ENCODE results near the gene PGA5. TPM values are rescaled to one million over a fixed set of nuclear protein-coding genes. Genes with fewer than 3 reads are reported as not detected.
"Not testable (repeated sequence)": the region's sequence is repeated elsewhere in the genome, so short reads cannot be mapped to it uniquely, and the experiment has no call there.

PGA5 gene
- total and polyA plus RNA-seq, 11 donors, result 0.04 to 2.2 (median 0.28) TPM; not detected in 4

GRCh38 chr11:61198361-61198760 lies 42.6 kb upstream of the PGA5 start:
- no peak for DNase-seq
- Histone ChIP-seq H3K36me3 (no peaks in the 10 kb centered on the region), H3K27me3 (peaks cover 0 to 16% (median 0%) of the 10 kb centered on the region in 9 donors), H3K27ac (no peak overlapping the region), H3K4me1 (peaks cover 0 to 3% (median 0%) of the 10 kb centered on the region in 12 donors), H3K4me3 (no peak overlapping the region), H3K9me3 (peaks cover 0 to 9% (median 0%) of the 10 kb centered on the region in 12 donors)
- 53 to 72% (median 64%) methylated on average over 6 of the region's 6 CpGs for WGBS, 4 donors
- ATAC-seq, result no peak
- intact Hi-C loops (cut with DNase I), result no loop called here
- TF ChIP-seq CTCF (IDR thresholded peaks at IDR 0.05) (no peak), POLR2A (IDR thresholded peaks at IDR 0.05) (no peak)

- no peaks in the 10 kb centered on the region for H3K36me3 ChIP-seq
- no peak for TF ChIP-seq POLR2A (IDR thresholded peaks at IDR 0.05)
- TF ChIP-seq CTCF (IDR thresholded peaks at IDR 0.05), result no peak
- no peak overlapping the region for H3K27ac ChIP-seq
- ATAC-seq (no peak), DNase-seq (no peak)
- peaks cover 0 to 5% (median 0%) of the 10 kb centered on the region in 12 donors for H3K4me1 ChIP-seq
- peaks cover 0 to 9% (median 0%) of the 10 kb centered on the region in 12 donors for H3K9me3 ChIP-seq
- WGBS, 4 donors, result 81 to 86% (median 83%) methylated on average over 4 of the region's 4 CpGs
- peaks cover 0 to 15% (median 0%) of the 10 kb centered on the region in 9 donors for H3K27me3 ChIP-seq
- intact Hi-C loops (cut with DNase I), result no loop called here
- H3K4me3 ChIP-seq, result no peak overlapping the region
Observed at GRCh38 chr11:61198948-61199523, 41.9 kb upstream of the PGA5 start.

GRCh38 chr11:61201476-61201875 lies 39.5 kb upstream of the PGA5 start:
- DNase-seq (no peak), ATAC-seq (no peak)
- no peak overlapping the region for H3K27ac ChIP-seq
- intact Hi-C loops (cut with DNase I), result no loop called here
- H3K4me1 ChIP-seq, result peaks cover 0 to 11% (median 0%) of the 10 kb centered on the region in 12 donors
- TF ChIP-seq CTCF (IDR thresholded peaks at IDR 0.05), result no peak
- no peak for TF ChIP-seq POLR2A (IDR thresholded peaks at IDR 0.05)
- H3K4me3 ChIP-seq, result no peak overlapping the region
- no peaks in the 10 kb centered on the region for H3K36me3 ChIP-seq
- peaks cover 0 to 15% (median 0%) of the 10 kb centered on the region in 9 donors for H3K27me3 ChIP-seq
- peaks cover 0 to 9% (median 0%) of the 10 kb centered on the region in 12 donors for H3K9me3 ChIP-seq
- WGBS, 4 donors, result 90 to 96% (median 93%) methylated on average over 14 of the region's 14 CpGs

- H3K4me1 ChIP-seq, result peaks cover 0 to 11% (median 0%) of the 10 kb centered on the region in 12 donors
- H3K27me3 ChIP-seq; H3K27ac ChIP-seq; H3K4me3 ChIP-seq; H3K36me3 ChIP-seq; H3K9me3 ChIP-seq; intact Hi-C loops (cut with DNase I); DNase-seq: not testable (repeated sequence)
- peak in 1 of 4 donors; percentile 18 for ATAC-seq
- 38 to 54% (median 45%) methylated on average over 13 to 18 of the region's 18 CpGs for WGBS, 4 donors
Observed at GRCh38 chr11:61202950-61203746, 37.8 kb upstream of the PGA5 start, which contains the start of gene PGA3. Gene PGA3 (plus strand): TSS chr11:61203515. CDS start chr11:61203565, 50 bp downstream.

- peak in 3 of 4 donors; percentile 42 to 65 (median 65) for ATAC-seq
- intact Hi-C loops (cut with DNase I); DNase-seq; H3K27me3 ChIP-seq; H3K4me3 ChIP-seq; H3K9me3 ChIP-seq; H3K27ac ChIP-seq; H3K36me3 ChIP-seq: not testable (repeated sequence)
- 80% methylated on average over 1 of the region's 5 CpGs; no CpG with 5 or more reads in 3 of the 4 donors for WGBS, 4 donors
- peaks cover 0 to 11% (median 0%) of the 10 kb centered on the region in 12 donors for H3K4me1 ChIP-seq
Observed at GRCh38 chr11:61203873-61204272, 37.1 kb upstream of the PGA5 start.

- intact Hi-C loops (cut with DNase I); DNase-seq; H3K4me3 ChIP-seq; H3K36me3 ChIP-seq; H3K9me3 ChIP-seq; H3K27me3 ChIP-seq; H3K27ac ChIP-seq: not testable (repeated sequence)
- peaks cover 0 to 11% (median 0%) of the 10 kb centered on the region in 12 donors for H3K4me1 ChIP-seq
- 55 to 67% (median 63%) methylated on average over 14 of the region's 14 CpGs for WGBS, 4 donors
- ATAC-seq, result peak in 1 of 4 donors; percentile 12
Observed at GRCh38 chr11:61204502-61205059, 36.4 kb upstream of the PGA5 start.

- ATAC-seq; H3K9me3 ChIP-seq; DNase-seq; H3K36me3 ChIP-seq; H3K27me3 ChIP-seq; H3K4me3 ChIP-seq; intact Hi-C loops (cut with DNase I); H3K27ac ChIP-seq: not testable (repeated sequence)
- peaks cover 0 to 11% (median 0%) of the 10 kb centered on the region in 12 donors for H3K4me1 ChIP-seq
- WGBS, 4 donors, result no CpG with 5 or more reads among the region's 9 CpGs
Observed at GRCh38 chr11:61207636-61208310, 33.2 kb upstream of the PGA5 start.
